KOPT-K1 (cell line): ENCODE measurements around the gene PINLYP.

Source experiments
- H3K27ac ChIP-seq: fragments of 200-600 bp; sonication (generic); 2 replicates; pipeline ENCODE4 v1.5.1; 2016; ENCODE audit warnings: antibody characterized with exemption, mild to moderate bottlenecking, low read depth, low read length; ENCODE audit not compliant: poor library complexity, severe bottlenecking
- H3K36me3 ChIP-seq: fragments of 200-600 bp; sonication (generic); 2 replicates; pipeline ENCODE4 v1.5.1; 2017; ENCODE audit warnings: antibody characterized with exemption, mild to moderate bottlenecking, low read length, moderate library complexity; ENCODE audit not compliant: insufficient read depth
- H3K9me3 ChIP-seq: fragments of 200-600 bp; sonication (generic); 2 replicates; pipeline ENCODE4 v1.5.1; 2017; ENCODE audit warnings: antibody characterized with exemption, low read length, mild to moderate bottlenecking; ENCODE audit not compliant: insufficient read depth, poor library complexity, severe bottlenecking

Gene PINLYP

DNA sequence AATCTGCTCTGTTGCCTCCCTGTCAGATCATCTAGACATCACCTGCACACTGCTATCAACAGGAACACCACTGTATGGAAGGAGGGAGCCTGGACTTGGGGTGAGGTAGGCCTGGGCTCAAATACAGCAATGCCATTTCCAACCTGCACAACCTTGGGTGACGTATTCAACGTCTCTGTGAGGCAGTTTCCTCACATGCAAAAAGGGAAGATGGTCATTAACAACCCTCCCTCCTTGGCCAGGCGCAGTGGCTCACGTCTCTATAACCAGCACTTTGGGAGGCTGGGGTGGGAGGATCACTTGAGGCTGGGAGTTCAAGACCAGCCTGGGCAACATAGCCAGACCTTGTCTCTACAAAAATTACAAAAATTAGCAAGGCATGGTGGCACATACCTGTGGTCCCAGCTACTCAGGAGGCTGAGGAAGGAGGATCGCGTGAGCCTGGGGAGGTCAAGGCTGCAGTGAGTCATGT lies 13.3 kb upstream of the PINLYP start:
- Histone ChIP-seq H3K36me3 (peaks cover 34% of the 10 kb centered on the region), H3K27ac (peak overlapping the region; percentile 84), H3K9me3 (no peaks in the 10 kb centered on the region)

DNA sequence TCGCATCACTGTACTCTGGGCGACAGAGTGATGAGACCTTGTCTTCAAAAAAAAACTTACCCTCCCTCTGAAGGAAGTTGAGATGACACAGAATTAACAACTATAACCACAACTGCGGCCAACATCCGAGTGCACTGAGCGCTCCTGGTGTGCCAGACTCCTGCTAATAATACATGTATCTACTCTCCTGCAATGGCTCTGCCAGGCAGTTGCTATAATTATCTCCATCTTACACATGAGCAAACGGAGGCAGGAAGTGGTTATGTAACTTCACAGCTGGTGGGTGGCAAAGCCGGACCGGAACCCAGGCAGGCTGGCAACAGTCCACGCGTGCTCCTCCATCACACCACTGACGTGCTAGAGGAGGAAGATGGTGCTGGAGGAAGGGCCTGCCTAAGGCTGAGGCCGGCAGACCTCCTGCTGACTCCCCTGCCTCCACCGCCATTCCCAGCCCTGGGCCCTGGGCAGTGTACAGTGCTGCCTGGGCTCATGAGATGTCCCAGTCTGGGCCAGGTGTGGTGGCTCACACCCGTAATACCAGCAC lies 12.8 kb upstream of the PINLYP start:
- Histone ChIP-seq H3K9me3 (no peaks in the 10 kb centered on the region), H3K27ac (peak overlapping the region; percentile 84), H3K36me3 (peaks cover 29% of the 10 kb centered on the region)

DNA sequence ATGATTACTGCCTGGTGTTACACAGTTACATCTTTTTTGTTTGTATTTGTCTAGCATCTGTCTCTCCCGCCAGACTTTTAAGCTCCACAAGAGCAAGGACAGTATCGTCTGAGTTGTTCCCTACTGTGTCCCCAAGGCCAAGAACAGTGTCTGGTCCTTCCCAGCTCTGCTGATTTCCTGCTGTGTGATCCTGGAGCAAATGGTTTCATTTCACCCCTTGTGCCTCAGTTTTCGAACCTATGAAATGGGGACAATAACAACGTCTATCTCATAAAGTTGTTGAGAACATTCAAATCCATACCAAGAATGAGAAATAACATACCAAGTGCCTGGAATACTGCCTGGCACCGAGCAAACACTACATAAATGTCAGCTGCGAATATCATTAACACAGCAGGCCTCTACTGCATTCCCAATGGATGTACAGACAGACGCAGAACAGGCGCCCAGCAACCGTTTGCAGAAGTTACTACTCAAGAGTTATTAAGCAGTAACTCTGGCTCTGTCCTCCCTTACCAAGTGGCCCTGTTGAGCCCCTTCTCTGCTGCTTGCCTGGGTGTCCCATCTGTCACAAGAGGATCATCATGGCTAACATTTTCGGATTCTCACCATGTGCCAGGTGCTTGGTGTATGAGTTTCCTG lies 11.7 kb upstream of the PINLYP start:
- H3K9me3 ChIP-seq = no peaks in the 10 kb centered on the region
- peak overlapping the region; percentile 84 for H3K27ac ChIP-seq
- peaks cover 24% of the 10 kb centered on the region for H3K36me3 ChIP-seq

DNA sequence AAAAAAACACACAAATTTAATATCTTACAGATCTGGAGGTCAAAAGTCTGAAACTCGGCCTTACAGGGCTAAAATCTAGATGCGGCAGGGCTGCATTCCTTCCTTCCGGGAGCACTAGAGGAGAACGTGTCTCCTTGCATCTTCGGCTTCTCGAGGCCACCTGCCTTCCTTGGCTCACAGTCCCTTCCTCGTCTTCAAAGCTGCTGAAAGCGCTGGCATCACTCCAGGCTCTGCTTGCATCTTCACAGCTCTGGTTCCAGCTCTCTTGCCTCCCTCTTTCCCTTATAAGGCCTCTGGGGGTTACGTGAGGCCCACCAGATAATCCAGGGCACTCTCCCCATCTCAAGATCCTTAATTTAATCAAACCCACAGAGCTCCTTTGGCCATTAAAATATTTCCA lies 10.8 kb upstream of the PINLYP start:
- Histone ChIP-seq H3K36me3 (peaks cover 19% of the 10 kb centered on the region), H3K9me3 (no peaks in the 10 kb centered on the region), H3K27ac (peak overlapping the region; percentile 30)

DNA sequence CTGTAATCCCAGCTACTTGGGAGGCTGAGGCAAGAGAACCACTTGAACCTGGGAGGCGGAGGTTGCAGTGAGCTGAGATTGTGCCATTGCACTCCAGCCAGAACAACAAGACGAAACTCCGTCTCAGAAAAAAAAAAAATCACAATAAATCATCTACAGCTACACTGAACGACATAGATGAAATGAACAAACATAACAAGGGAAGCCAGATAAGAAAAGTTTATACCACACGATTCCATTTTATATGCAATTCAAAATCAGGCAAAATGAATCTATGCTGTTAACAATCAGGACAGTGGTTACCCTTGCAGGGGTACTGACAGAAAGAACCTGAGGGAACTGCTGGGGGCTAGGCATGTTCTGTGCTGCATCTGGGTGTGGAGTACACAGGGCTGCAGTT lies 5.9 kb upstream of the PINLYP start:
- H3K27ac ChIP-seq = no peak overlapping the region
- no peaks in the 10 kb centered on the region for H3K9me3 ChIP-seq
- 0 out of 2 replicates have a peak, but pooled peaks cover 13% of the 10 kb centered on the region for H3K36me3 ChIP-seq

DNA sequence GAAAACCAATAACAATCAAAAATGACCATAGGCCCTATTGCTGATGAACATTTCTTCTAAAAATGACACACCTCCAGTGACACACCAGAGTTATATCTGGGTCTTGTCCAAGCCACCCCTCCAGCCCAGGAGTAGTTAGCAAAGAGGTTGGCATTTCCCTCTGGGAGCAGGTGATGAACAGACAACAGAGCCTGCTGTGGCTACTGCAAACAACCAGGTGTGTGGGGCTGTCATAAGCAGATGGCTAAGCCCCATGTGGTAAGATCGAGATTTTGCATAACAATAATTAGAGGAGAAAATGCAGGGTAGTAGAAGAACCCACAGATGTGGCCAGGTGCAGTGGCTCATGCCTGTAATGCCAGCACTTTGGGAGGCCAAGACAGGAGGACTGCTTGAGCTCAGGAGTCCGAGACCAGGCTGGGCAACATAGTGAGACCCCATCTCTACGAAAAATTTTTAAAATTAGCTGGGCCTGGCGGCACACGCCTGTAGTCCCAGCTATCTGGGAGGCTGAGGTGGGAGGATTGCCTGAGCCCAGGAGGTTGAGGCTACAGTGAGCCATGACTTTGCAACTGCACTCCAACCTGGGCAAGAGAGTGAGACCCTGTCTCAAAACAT lies 5.3 kb upstream of the PINLYP start:
- Histone ChIP-seq H3K27ac (no peak overlapping the region), H3K9me3 (no peaks in the 10 kb centered on the region), H3K36me3 (0 out of 2 replicates have a peak, but pooled peaks cover 13% of the 10 kb centered on the region)

DNA sequence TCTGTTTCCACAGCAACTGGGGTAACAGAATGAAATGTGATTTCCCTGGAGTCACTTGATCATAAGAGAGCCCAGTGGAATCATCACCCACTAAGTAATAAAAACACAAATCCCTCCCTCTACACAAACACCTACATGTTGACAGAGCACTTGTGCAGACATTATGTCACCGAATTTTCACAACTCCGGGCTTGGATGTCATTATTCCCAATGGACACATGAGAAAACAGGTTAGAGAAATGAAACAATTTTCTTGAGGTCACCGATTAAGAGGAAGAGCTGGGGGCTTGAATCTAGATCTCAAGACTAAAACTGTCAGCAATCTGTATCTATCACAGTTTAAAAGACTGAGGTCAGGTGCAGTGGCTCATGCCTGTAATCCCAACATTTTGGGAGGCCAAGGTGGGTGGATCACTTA lies 3.4 kb upstream of the PINLYP start:
- Histone ChIP-seq H3K27ac (no peak overlapping the region), H3K36me3 (0 out of 2 replicates have a peak, but pooled peaks cover 13% of the 10 kb centered on the region)

DNA sequence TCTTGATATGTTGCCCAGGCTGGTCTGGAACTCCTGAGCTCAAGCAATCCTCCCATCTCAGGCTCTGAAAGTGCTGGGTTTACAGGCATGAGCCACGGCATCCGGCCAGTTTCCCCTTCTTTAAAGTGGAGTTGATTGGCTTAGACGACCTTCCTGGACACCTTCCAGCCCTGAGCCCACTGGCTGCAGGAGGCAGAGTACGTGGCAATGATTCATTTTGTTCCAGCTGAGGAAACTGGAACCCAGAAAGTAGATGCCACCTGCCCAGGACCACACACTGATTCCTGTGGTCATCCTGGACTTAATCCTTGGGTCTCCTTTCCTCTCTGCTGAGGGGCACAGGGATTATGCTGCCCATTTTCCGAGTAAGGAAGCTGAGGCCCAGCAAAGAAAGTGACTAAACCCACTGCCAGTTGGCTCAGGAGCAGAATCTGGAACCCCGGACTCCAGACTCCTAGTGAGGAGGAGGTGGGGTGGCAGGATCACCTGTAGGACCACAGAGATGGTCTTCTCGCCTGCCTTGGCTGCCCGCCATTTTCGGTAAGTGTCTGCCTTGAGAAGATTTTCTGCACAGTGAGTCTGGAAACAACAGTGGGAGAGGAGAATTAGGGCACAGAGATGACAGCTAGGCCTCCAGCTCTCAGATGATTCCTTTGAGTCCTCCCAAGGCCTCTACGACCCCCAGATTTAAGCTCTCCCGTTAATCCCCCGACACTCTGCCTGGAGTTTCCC lies 1.0 kb upstream of the PINLYP start:
- Histone ChIP-seq H3K36me3 (0 out of 2 replicates have a peak, but pooled peaks cover 13% of the 10 kb centered on the region), H3K9me3 (no peaks in the 10 kb centered on the region), H3K27ac (peak overlapping the region; percentile 75)

More for the DNA sequence above, 3.4 kb upstream of the PINLYP start:
- no peaks in the 10 kb centered on the region for H3K9me3 ChIP-seq

DNA sequence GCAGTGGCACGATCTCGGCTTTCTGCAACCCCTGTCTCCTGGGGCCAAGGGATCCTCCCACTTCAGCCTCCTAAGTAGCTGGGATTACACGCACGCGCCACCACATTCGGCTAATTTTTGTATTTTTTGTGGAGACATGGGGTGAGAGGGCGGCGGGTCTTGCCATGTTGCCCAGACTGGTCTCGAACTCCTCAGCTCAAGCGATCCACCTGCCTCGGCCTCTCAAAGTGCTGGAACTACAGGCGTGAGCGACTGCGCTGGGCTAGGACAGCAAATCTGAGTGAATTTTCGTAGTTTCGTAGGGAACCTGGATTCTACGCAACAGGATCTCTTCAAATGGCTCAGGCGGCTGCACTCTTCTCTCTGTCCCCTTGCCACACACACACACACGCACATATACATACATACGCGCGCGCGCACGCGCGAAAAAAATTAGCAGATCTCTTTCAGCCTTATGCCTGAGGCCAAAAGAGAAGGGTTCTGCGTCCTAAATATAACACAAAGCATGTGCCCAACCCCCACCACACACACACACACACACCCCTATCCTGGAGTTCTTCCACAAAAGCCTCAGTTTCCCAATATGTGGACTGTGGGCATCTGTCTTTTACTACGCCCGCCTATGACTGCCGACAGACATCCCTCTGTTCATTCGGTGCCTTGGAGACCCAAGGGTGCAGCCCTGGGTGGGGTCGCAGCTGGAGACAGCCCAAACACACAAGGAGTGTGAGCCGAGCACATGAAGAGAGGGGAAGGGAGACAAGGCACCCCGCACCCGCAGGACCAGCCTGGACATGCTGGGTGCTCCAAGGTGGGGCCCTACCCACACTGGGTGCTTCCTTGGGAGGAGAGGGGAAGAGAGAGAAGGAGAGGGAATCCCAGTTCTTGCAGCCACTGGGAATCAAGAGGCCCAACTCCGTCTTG lies 616 bp downstream of the PINLYP start:
- no peaks in the 10 kb centered on the region for H3K9me3 ChIP-seq
- H3K27ac ChIP-seq = peak overlapping the region; percentile 35

DNA sequence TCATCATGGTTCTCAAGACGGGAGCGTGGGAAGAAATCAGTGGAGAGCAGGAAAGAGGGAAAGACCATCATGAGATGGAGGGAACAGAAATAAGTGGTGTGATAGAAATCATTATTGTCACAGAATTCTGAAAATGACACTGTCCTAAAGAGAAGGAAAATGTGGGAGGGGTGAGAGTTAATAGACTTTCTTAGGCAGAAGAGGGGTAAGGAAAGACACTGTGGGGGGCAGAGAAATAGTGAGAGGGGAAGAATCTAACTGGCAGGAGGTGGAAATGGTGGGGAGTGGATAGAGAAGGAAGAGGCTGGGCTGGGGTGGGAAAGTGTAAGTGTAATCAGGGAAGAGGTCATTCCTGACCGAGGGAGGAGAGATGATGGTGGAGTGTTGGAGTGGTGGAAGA lies 3.2 kb downstream of the PINLYP start:
- H3K9me3 ChIP-seq = no peaks in the 10 kb centered on the region
- H3K36me3 ChIP-seq = no peaks in the 10 kb centered on the region
- H3K27ac ChIP-seq = no peak overlapping the region

More for the DNA sequence above, 616 bp downstream of the PINLYP start:
- H3K36me3 ChIP-seq = 0 out of 2 replicates have a peak, but pooled peaks cover 13% of the 10 kb centered on the region

DNA sequence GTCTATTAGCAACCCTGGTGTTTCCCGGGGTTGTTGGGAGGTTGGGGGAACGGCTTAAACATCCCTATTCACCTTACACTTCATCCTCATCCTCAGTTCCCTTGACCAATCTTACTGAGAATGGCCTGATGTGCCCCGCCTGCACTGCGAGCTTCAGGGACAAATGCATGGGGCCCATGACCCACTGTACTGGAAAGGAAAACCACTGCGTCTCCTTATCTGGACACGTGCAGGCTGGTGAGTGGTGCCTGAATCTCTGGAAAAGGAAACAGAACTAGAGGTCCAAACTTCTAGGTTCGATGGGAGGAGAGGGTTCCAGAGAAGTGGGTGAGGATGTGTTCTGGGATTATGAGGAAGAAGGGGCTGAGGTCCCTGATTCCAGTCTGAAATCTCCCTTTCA lies 5.9 kb downstream of the PINLYP start:
- Histone ChIP-seq H3K27ac (peak overlapping the region; percentile 98), H3K36me3 (peaks cover 25% of the 10 kb centered on the region), H3K9me3 (no peaks in the 10 kb centered on the region)

DNA sequence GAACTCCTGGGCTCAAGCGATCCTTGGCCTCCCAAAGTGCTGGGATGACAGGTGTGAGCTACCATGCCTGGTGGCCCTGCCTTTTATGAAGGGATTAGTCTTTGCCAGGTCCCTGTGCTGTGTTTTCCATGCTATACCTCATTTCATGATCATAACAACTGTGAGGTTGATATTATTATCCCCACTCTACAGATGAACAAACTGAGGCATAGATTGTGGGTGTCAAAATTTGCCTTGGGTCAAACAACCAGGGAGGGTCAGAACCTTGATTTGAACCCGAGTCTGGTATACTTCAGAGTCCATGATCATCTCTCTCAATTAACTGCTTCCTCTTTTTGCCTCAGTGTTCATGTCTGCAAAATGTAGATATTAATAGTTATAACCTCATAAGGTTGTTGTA lies 6.9 kb downstream of the PINLYP start:
- peak overlapping the region; percentile 98 for H3K27ac ChIP-seq
- H3K9me3 ChIP-seq = no peaks in the 10 kb centered on the region
- peaks cover 32% of the 10 kb centered on the region for H3K36me3 ChIP-seq

DNA sequence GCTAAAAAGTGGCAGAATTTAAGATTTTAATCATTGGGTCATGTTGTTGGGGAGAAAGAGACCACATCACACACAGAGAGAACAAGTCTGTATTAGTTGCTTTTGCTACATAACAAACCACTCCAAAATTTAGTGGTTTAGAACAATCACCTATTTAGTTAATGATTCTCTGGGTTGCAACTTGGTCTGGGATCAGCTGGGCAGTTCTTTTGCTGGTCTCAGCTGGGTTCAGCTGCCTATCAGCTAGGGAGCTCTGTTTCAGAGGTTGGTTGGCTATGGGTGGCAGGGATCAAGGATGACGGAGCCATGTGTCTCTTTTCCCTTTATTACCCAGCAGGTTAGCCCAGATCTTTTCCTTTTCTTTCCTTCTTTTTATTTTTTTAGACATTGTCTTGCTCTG lies 8.9 kb downstream of the PINLYP start:
- Histone ChIP-seq H3K27ac (no peak overlapping the region), H3K36me3 (peaks cover 46% of the 10 kb centered on the region), H3K9me3 (no peaks in the 10 kb centered on the region)

DNA sequence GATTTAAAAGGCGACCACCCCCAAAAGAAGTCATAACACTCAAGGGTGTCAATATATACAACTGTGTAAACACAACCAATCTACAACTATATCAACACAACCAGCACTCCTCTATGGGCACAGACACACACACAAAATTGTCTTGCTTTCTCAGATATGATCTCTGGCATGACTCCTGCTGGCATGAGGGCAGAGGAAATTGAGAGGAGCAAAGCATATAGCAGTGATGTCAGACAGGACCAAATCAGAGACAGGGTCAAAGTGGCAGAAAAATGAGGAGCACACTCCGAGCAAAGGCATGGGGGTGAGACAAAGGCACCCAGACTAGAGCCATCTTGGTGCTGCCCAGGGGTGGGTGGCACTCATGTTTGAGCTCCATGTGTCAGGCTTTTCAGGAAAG lies 10.7 kb downstream of the PINLYP start:
- no peak overlapping the region for H3K27ac ChIP-seq
- peaks cover 61% of the 10 kb centered on the region for H3K36me3 ChIP-seq
- H3K9me3 ChIP-seq = no peaks in the 10 kb centered on the region
